ENCODE results near the gene CHMP6. TPM values are rescaled to one million over a fixed set of nuclear protein-coding genes. Genes with fewer than 3 reads are reported as not detected.

CHMP6 gene
- total RNA-seq, 1 donor: 21.4 TPM

DNA sequence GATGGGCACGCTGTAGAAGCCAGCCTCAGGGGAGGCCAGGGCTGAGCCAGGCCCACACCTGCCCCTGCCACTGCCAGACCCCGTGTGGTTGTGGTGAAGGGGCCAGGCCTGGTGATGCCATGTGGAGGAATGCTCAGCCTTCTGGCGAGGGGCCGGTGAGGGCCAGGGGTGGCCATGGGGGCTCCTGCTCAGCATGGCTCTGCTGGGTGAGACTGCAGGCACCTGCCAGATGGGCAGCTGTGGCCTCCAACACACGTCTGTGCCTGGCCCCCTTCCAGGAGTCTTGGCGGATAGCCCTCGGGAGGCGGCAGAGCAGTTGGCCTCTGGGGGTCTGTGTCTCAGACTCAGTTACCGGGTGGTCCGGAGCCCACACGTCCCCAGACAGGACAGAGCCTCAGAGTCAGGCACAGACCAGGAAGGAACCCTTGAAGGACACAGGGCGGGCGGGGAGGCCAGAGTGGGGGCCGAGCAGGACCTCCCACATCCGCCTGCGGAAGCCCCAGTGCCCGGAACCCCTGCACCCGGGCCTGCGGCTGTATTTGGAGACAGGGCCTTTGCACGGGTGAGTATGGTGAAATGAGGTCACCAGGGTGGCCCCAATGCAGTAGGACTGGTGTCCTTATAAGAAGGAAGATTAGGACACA lies 22.5 kb upstream of the CHMP6 start:
- Histone ChIP-seq H2AFZ (ENCODE audit: low read length) (no peak overlapping the region), H3K4me3 (ENCODE audit: insufficient read depth, low read length) (no peak overlapping the region), H3K9me3 (ENCODE audit: low read depth, low read length) (no peaks in the 10 kb centered on the region), H3K4me2 (ENCODE audit: insufficient read depth, low read length) (peak overlapping the region; percentile 63), H3K36me3 (ENCODE audit: insufficient read depth, low read length) (no peaks in the 10 kb centered on the region), H3K79me2 (ENCODE audit: insufficient read depth, low read length) (no peaks in the 10 kb centered on the region), H3K27me3 (ENCODE audit: insufficient read depth, low read length) (peaks cover 31% of the 10 kb centered on the region), H3K4me1 (ENCODE audit: insufficient read depth, low read length) (peaks cover 11% of the 10 kb centered on the region), H3K27ac (ENCODE audit: low read depth, low read length) (no peak overlapping the region), H4K20me1 (ENCODE audit: insufficient read depth, low read length) (no peaks in the 10 kb centered on the region)
- DNase-seq (ENCODE audit: insufficient read length, low spot score, missing footprints): no peak
- TF ChIP-seq, protein P1, sequence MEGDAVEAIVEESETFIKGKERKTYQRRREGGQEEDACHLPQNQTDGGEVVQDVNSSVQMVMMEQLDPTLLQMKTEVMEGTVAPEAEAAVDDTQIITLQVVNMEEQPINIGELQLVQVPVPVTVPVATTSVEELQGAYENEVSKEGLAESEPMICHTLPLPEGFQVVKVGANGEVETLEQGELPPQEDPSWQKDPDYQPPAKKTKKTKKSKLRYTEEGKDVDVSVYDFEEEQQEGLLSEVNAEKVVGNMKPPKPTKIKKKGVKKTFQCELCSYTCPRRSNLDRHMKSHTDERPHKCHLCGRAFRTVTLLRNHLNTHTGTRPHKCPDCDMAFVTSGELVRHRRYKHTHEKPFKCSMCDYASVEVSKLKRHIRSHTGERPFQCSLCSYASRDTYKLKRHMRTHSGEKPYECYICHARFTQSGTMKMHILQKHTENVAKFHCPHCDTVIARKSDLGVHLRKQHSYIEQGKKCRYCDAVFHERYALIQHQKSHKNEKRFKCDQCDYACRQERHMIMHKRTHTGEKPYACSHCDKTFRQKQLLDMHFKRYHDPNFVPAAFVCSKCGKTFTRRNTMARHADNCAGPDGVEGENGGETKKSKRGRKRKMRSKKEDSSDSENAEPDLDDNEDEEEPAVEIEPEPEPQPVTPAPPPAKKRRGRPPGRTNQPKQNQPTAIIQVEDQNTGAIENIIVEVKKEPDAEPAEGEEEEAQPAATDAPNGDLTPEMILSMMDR (IDR thresholded peaks at IDR 0.05; ENCODE audit: extremely low read depth, low read depth, low read length): no peak

DNA sequence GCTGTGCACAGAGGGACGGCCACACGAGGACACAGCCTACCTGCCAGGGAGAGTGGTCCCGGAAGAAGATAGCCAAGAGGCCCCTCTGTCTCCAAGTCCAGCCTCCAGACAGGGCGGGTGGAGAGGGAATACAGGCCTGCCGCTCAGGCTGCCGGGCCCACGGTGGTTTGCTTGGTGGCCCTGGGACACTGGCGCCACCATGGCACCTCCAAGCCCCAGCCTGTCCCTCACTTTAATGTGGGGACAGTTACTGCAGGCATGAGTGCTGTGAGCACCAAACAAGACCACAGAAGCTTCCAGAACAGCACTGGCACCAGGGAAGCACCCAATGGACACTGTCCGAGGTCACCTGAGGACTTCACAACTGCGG lies 22.0 kb upstream of the CHMP6 start:
- no peaks in the 10 kb centered on the region for H3K36me3 ChIP-seq (ENCODE audit: insufficient read depth, low read length)
- H3K79me2 ChIP-seq (ENCODE audit: insufficient read depth, low read length): no peaks in the 10 kb centered on the region
- DNase-seq (ENCODE audit: insufficient read length, low spot score, missing footprints): no peak
- no peak overlapping the region for H3K27ac ChIP-seq (ENCODE audit: low read depth, low read length)
- peaks cover 11% of the 10 kb centered on the region for H3K4me1 ChIP-seq (ENCODE audit: insufficient read depth, low read length)
- no peak overlapping the region for H3K4me3 ChIP-seq (ENCODE audit: insufficient read depth, low read length)
- H3K4me2 ChIP-seq (ENCODE audit: insufficient read depth, low read length): no peak overlapping the region
- TF ChIP-seq, protein P1 (IDR thresholded peaks at IDR 0.05; ENCODE audit: extremely low read depth, low read depth, low read length): no peak
- H4K20me1 ChIP-seq (ENCODE audit: insufficient read depth, low read length): no peaks in the 10 kb centered on the region
- H3K9me3 ChIP-seq (ENCODE audit: low read depth, low read length): no peaks in the 10 kb centered on the region
- no peak overlapping the region for H2AFZ ChIP-seq (ENCODE audit: low read length)
- peaks cover 31% of the 10 kb centered on the region for H3K27me3 ChIP-seq (ENCODE audit: insufficient read depth, low read length)

DNA sequence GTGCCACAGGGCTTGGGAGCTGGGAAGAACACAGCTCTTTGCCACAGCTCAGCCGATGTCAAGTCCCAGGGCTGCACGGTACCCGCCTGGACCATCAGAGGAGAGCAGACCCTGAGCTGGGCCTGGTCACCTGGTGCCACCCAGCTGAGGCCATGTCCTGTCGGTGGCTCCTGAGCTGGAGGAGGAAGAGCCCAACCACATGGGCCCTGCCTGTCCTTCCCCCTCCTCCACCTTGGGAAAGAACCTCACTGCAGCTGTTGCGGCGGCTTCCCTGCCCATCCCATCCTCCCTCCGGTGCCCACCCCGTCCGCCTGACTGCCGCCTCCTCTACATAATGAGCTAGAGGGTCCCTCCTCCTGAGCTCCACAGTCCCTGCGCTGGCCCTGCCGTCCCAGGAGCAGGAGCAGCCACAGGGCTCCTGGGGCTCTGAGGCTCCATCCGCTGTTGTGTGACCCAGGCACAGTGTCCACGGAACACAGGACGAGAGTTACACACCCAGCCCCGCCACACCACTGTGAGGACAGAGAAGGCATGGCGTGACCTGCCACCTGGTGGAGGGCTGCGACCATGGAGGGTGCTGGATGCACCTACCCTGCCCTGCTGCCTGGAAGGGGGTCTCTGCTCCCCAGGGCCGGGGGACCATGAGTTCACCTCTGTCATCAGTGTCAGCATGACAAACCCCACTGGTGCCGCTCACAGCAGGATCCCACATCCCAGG lies 21.4 kb upstream of the CHMP6 start:
- H3K4me3 ChIP-seq (ENCODE audit: insufficient read depth, low read length): no peak overlapping the region
- no peak overlapping the region for H2AFZ ChIP-seq (ENCODE audit: low read length)
- H3K27ac ChIP-seq (ENCODE audit: low read depth, low read length): no peak overlapping the region
- H3K79me2 ChIP-seq (ENCODE audit: insufficient read depth, low read length): no peaks in the 10 kb centered on the region
- H3K4me1 ChIP-seq (ENCODE audit: insufficient read depth, low read length): peaks cover 11% of the 10 kb centered on the region
- no peaks in the 10 kb centered on the region for H4K20me1 ChIP-seq (ENCODE audit: insufficient read depth, low read length)
- H3K9me3 ChIP-seq (ENCODE audit: low read depth, low read length): no peaks in the 10 kb centered on the region
- peaks cover 31% of the 10 kb centered on the region for H3K27me3 ChIP-seq (ENCODE audit: insufficient read depth, low read length)
- no peaks in the 10 kb centered on the region for H3K36me3 ChIP-seq (ENCODE audit: insufficient read depth, low read length)
- TF ChIP-seq, protein P1 (IDR thresholded peaks at IDR 0.05; ENCODE audit: extremely low read depth, low read depth, low read length): peak; percentile 35
- no peak overlapping the region for H3K4me2 ChIP-seq (ENCODE audit: insufficient read depth, low read length)
- DNase-seq (ENCODE audit: insufficient read length, low spot score, missing footprints): peak; percentile 97
